Measurements from ENCODE around the gene RNF212.

- no peak for TF ChIP-seq CTCF (IDR thresholded peaks at IDR 0.05)
- TF ChIP-seq POLR2A (IDR thresholded peaks at IDR 0.05): no peak
Observed at GRCh38 chr4:1092026-1092982, 21.1 kb downstream of the RNF212 start.

Data from uterus (tissue), 2 donors.